ENCODE measurements around the gene RAB39A.
"Not testable (repeated sequence)": the region's sequence is repeated elsewhere in the genome, so short reads cannot be mapped to it uniquely, and the experiment has no call there.

RAB39A gene, protein sequence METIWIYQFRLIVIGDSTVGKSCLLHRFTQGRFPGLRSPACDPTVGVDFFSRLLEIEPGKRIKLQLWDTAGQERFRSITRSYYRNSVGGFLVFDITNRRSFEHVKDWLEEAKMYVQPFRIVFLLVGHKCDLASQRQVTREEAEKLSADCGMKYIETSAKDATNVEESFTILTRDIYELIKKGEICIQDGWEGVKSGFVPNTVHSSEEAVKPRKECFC

GRCh38 chr11:107928046-107928766 is at the start of gene RAB39A:
RAB39A (plus strand) TSS chr11:107928448; CDS start chr11:107928569, 121 bp downstream.
- DNase-seq, result peak; percentile 44

- DNase-seq, result not testable (repeated sequence)
Measured at GRCh38 chr11:107881471-107881870, 46.8 kb upstream of the RAB39A start.

DNA sequence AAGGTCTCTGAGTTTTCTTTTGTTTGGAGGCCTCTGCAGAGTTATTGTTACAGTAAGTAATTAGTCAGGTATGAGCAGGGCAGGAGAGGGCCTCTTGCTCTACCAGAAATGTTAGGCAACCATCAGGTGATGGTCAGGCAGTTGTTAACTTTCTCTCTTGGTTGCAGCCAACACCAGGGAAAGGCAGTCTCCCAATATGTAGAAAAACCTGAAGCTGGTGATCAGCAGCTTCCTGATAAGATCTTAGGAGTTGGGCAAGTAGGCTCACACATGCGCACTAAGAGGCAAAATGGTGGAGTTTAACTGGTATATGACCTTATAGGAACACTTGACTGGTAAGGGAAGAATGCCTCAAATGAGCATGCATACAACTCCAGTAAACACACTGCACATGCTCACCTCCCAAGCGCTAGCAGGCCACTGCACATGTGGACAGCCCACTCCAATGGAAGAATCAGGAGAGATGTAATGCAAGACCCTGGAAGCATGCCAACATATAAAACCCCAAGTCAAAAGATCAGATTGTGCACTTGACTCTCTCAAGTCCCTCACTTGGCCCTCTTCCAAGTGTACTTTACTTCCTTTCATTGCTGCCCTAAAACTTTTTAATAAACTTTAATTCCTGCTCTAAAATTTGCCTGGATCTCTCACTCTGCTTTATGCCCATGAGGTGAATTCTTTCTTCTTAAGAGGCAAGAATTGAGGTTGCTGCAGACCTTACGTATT is 46.0 kb upstream of the RAB39A start:
- DNase-seq, result no peak

GRCh38 chr11:107898270-107898669 is 30.0 kb upstream of the RAB39A start:
- no peak for DNase-seq

DNA sequence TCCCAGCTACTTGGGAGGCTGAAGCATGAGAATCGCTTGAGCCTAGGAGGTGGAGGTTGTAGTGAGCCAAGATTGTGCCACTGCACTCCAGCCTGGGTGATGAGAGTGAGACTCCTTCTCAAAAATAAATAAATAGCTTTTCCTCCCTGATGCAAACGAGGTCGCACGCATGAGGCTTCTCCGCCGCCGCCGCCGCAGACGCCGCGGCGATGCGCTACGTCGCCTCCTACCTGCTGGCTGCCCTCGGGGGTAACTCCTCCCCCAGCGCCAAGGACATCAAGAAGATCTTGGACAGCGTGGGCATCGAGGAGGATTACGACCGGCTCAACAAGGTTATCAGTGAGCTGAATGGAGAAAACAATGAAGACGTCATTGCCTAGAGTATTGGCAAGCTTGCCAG is 20.0 kb upstream of the RAB39A start:
- no peak for DNase-seq

DNA sequence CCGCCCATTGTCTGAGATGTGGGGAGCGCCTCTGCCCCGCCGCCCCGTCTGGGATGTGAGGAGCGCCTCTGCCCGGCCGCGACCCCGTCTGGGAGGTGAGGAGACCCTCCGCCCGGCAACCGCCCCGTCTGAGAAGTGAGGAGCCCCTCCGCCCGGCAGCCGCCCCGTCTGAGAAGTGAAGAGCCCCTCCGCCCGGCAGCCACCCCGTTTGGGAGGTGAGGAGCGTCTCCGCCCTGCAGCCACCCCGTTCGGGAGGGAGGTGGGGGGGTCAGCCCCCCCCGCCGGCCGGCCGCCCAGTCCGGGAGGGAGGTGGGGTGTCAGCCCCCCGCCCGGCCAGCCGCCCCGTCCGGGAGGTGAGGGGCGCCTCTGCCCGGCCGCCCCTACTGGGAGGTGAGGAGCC is 15.8 kb upstream of the RAB39A start:
- not testable (repeated sequence) for DNase-seq

- no peak for DNase-seq
Measured at GRCh38 chr11:107915229-107915628, 13.0 kb upstream of the RAB39A start.

- DNase-seq, result peak; percentile 14
Measured at GRCh38 chr11:107916671-107917241, 11.5 kb upstream of the RAB39A start.

DNA sequence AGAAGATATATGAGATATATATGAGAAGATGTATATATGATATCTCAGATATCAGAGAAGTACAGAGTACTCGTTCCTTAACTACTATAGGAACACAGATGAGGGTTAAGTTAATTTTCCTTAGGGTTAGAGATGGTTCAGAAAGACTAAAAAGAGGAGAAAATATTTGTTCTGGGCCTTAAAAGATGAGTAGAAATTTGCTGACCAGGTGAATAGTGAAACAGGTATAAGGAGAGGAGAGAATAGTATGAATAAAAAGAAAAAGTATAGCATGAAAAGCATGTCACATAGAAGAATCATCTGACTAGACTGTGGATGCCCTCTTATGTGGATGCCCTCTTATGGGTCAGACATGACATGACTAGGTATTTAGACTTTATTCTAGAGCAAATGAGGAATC is 6.3 kb upstream of the RAB39A start:
- DNase-seq, result no peak

DNA sequence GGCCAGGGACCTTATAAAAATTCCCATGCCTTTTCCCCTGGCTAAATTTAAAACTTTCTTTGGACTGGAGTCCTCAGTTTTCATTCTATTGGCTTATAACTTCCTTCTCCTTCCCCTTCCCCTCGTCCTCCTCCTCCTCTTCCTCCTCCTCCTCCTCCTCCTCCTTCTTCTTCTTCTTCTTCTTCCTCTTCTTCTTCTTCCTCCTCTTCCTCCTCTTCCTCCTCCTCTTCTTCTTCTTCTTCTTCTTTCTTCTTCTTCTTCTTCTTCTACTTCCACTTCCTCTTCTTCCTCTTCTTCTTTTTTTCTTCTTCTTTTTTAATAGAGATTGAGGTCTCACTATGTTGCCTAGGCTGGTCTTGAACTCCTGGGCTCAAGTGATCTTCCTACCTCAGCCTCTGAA is 4.7 kb upstream of the RAB39A start:
- DNase-seq, result not testable (repeated sequence)

GRCh38 chr11:107924306-107924705 is 3.9 kb upstream of the RAB39A start:
- DNase-seq, result no peak

DNA sequence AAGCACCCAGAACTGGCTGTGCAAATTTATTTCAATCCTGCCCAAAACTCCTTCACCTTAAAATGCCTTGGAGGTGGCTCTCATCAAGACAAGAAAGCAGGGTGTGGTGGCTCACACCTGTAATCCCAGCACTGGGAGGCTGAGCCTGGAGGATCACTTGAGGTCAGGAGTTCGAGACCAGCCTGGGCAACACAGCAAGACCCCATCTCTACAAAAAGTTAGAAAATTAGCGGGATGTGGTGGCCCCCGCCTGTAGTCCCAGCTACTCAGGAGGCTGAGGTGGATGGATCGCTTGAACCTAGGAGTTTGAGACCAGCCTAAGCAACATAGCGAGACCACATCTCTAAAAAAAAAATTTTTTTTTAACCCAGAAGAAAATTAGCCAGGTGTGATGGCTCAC is 689 bp upstream of the RAB39A start:
- DNase-seq, result no peak

GRCh38 chr11:107928767-107929507 is 689 bp downstream of the RAB39A start:
- DNase-seq, result no peak

- DNase-seq, result no peak
Measured at GRCh38 chr11:107929611-107930200, 1.5 kb downstream of the RAB39A start.

DNA sequence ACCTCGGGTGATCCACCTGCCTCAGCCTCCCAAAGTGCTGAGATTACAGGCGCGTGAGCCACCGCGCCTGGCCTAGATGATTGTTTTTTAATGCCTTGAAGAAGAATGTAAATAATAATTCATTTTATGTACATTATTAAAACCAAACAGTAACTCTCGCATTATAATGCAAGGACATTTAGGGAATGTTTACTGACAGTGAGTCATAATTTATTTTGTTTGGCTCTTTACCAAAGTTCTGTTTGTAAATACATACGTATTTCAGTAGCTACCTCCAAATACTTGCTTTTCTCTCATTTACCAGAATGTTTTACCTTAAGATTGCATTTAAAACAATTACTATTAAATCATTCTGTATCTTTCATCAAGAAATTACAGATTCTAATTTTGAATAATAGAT is 3.0 kb downstream of the RAB39A start:
- no peak for DNase-seq

DNA sequence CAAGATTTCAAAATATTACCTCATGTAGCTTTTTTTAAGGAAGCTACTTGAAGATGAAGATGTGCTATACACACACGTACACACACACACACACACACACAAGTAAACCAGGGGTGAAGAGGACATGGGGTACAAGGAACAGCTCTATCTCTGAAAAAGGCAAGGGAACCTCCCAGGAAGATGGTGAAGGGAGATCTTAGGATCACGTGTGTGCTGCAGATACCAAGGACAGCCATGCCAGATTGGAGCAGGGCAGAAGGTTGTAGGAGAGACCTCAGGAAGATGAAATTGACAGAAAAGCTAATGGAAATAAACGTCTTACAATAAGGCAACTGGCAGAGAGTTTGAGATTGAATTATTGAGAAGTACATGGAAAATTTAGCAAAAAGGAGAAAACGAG is 19.7 kb downstream of the RAB39A start:
- DNase-seq, result no peak

DNA sequence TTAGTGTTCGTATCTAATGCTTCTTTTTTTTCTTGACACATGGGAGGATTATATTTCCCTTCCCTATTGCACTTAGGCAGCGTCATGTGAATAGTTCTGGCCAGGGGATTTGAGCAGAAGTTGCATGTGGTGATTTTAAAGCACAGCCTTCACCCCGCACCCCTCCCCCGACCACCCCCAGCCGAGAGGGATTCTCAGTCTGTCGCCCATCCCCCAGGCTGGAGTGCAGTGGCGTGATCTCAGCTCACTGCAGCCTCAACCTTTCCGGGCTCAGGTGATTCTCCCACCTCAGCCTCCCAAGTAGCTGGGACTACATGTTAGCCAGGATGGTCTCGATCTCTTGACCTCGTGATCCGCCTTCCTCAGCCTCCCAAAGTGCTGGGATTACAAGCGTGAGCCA is 20.1 kb downstream of the RAB39A start:
- DNase-seq, result not testable (repeated sequence)

DNA sequence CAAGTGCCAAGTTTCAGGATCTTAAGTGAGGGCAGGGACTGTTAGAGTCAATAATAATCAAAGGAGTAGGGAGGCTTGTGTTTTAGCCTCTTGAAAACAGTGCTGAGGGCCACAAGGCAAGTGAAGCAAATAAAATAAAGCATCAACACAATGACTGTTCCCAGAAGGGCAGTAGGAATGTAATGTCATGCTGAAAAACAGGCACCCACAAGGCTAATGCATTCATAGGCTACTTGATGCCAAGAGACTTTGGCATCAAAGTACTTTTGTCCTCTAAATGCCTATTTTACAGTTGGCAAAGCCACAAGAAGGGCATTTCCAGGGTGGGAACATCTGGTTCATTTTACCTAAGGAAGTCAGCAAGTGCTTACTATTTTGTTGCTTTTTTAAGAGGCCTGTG is 22.9 kb downstream of the RAB39A start:
- no peak for DNase-seq

GRCh38 chr11:107953446-107953845 is 25.2 kb downstream of the RAB39A start:
- no peak for DNase-seq

DNA sequence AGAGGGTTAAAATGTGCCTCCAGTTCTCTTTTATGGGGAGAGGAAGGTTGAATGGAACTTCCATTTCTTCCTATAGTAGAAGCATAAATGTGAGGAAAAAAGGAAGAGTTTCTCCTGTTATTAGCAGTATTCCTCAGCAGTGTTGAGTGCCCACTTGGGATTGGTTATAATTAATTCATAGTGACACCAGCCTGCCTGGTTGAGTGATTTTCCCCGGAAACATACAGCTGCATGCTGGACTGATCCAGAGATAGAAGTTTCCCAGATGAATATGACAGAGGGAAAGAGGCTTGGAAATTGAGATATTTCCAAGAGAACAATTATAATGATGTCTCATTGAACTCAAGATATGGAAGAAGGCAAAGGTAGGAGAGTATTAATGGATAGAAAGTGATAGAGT is 28.3 kb downstream of the RAB39A start:
- DNase-seq, result no peak

GRCh38 chr11:107957109-107957588 is 28.9 kb downstream of the RAB39A start:
- DNase-seq, result no peak

- DNase-seq, result no peak
Measured at GRCh38 chr11:107961480-107961879, 33.2 kb downstream of the RAB39A start.
